ENCODE measurements around the gene IPO11.
A peak's percentile ranks its signal among the peaks of the same experiment; 100 is the strongest.
"Not testable (repeated sequence)": the region's sequence is repeated elsewhere in the genome, so short reads cannot be mapped to it uniquely, and the experiment has no call there.

Gene IPO11

GRCh38 chr5:62450259-62450658 is 37.7 kb downstream of the IPO11 start:
- no peak for FAIRE-seq

- FAIRE-seq: no peak
Measured at GRCh38 chr5:62457071-62457470, 44.5 kb downstream of the IPO11 start.

GRCh38 chr5:62460578-62460983 is 48.0 kb downstream of the IPO11 start:
- peak; percentile 76 for FAIRE-seq

GRCh38 chr5:62461561-62461960 is 49.0 kb downstream of the IPO11 start:
- FAIRE-seq: no peak

GRCh38 chr5:62465985-62466925 is 53.7 kb downstream of the IPO11 start:
- FAIRE-seq: peak; percentile 64

GRCh38 chr5:62473209-62473608 is 60.6 kb downstream of the IPO11 start:
- no peak for FAIRE-seq

- no peak for FAIRE-seq
Measured at GRCh38 chr5:62475072-62475471, 62.5 kb downstream of the IPO11 start.

- FAIRE-seq: no peak
Measured at GRCh38 chr5:62477801-62478200, 65.2 kb downstream of the IPO11 start.

- FAIRE-seq: no peak
Measured at GRCh38 chr5:62483556-62483955, 71.0 kb downstream of the IPO11 start.

GRCh38 chr5:62486672-62487071 is 74.1 kb downstream of the IPO11 start:
- peak; percentile 91 for FAIRE-seq

- FAIRE-seq: no peak
Measured at GRCh38 chr5:62488531-62488930, 76.0 kb downstream of the IPO11 start.

GRCh38 chr5:62489471-62489870 is 76.9 kb downstream of the IPO11 start:
- no peak for FAIRE-seq

GRCh38 chr5:62494772-62495171 is 82.2 kb downstream of the IPO11 start:
- FAIRE-seq: no peak

GRCh38 chr5:62496876-62497275 is 84.3 kb downstream of the IPO11 start:
- FAIRE-seq: no peak

- no peak for FAIRE-seq
Measured at GRCh38 chr5:62498961-62499360, 86.4 kb downstream of the IPO11 start.

GRCh38 chr5:62499756-62500155 is 87.2 kb downstream of the IPO11 start:
- no peak for FAIRE-seq

- no peak for FAIRE-seq
Measured at GRCh38 chr5:62502456-62503101, 90.0 kb downstream of the IPO11 start.

- no peak for FAIRE-seq
Measured at GRCh38 chr5:62504129-62504528, 91.6 kb downstream of the IPO11 start.

GRCh38 chr5:62506659-62507460 is 94.3 kb downstream of the IPO11 start:
- FAIRE-seq: no peak

- not testable (repeated sequence) for FAIRE-seq
Measured at GRCh38 chr5:62508760-62509159, 96.2 kb downstream of the IPO11 start.

- FAIRE-seq: no peak
Measured at GRCh38 chr5:62509806-62510205, 97.2 kb downstream of the IPO11 start.

GRCh38 chr5:62513085-62513484 is 100.5 kb downstream of the IPO11 start:
- not testable (repeated sequence) for FAIRE-seq

GRCh38 chr5:62514510-62515119 is 102.1 kb downstream of the IPO11 start:
- no peak for FAIRE-seq

All from islet of Langerhans (tissue), 1 donor.